ENCODE data around the gene RGMA.

The RGMA gene

DNA sequence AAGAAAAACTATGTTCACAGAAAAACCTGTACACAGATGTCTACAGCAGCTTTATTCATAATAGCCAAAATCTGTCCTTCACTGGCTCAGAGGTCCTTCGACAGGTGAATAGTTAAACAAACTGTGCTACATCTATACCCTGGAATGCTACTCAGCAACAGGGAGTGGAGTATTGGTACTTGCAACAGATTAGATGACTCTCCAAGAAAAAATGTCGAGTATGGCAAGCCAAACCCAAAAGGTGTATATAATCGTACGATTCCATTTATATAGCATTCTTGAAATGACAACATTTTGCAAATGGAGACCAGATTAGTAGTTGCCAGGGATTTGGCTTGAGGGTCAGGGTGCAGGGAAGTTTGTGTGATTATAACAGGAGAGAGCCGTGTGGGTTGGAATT is 22.4 kb upstream of the RGMA start:
- FAIRE-seq (no peak), DNase-seq (ENCODE audit: insufficient read length, low spot score) (no peak)
- TF ChIP-seq POLR2A (IDR thresholded peaks at IDR 0.05; ENCODE audit: low read depth, low read length), result no peak

- TF ChIP-seq POLR2A (IDR thresholded peaks at IDR 0.05; ENCODE audit: low read depth, low read length), result no peak
- DNase-seq (ENCODE audit: insufficient read length, low spot score) (no peak), FAIRE-seq (no peak)
Observed at GRCh38 chr15:93110502-93111040, 21.6 kb upstream of the RGMA start.

GRCh38 chr15:93109336-93110102 is 20.5 kb upstream of the RGMA start:
- DNase-seq (ENCODE audit: insufficient read length, low spot score) (no peak), FAIRE-seq (no peak)
- TF ChIP-seq POLR2A (IDR thresholded peaks at IDR 0.05; ENCODE audit: low read depth, low read length), result no peak

DNA sequence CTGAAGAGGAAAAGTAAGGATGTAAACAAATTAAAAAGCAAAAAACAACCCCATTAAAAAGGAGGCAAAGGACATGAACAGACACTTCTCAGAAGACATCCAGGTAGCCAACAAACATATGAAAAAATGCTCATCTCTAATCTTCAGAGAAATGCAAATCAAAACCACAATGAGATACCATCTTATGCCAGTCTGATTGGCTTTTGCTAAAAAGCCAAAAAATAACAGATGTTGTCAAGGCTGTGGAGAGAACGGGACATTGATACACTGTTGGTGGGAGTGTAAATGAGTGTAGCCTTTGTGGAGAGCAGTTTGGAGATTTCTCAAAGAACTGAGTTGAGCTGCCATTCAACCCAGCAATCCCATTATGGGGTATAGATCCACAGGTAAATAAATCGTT is 18.6 kb upstream of the RGMA start:
- no peak for FAIRE-seq
- no peak for TF ChIP-seq POLR2A (IDR thresholded peaks at IDR 0.05; ENCODE audit: low read depth, low read length)
- no peak for DNase-seq (ENCODE audit: insufficient read length, low spot score)

DNA sequence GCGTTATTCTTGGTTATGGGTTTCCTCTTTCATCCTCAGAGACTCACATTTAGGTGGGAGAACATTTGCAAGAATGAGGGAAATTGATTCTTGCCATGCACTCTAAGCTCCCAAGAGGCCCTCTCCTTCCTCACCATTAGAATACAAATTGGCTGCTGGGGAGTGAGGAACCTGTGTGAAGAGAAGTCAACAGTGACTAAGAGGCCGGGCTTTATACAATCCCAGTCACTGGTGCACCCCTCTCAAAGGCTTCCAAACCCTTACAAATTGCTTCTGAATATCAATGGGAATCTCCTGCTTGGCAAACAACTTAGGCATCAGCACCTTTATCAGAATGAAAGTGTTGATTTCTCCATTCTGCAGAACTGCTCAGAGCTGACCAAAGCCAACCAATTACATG is 16.5 kb upstream of the RGMA start:
- no peak for TF ChIP-seq POLR2A (IDR thresholded peaks at IDR 0.05; ENCODE audit: low read depth, low read length)
- DNase-seq (ENCODE audit: insufficient read length, low spot score) (no peak), FAIRE-seq (no peak)

GRCh38 chr15:93103823-93104222 is 14.8 kb upstream of the RGMA start:
- no peak for DNase-seq (ENCODE audit: insufficient read length, low spot score)
- TF ChIP-seq POLR2A (IDR thresholded peaks at IDR 0.05; ENCODE audit: low read depth, low read length), result no peak
- no peak for FAIRE-seq

DNA sequence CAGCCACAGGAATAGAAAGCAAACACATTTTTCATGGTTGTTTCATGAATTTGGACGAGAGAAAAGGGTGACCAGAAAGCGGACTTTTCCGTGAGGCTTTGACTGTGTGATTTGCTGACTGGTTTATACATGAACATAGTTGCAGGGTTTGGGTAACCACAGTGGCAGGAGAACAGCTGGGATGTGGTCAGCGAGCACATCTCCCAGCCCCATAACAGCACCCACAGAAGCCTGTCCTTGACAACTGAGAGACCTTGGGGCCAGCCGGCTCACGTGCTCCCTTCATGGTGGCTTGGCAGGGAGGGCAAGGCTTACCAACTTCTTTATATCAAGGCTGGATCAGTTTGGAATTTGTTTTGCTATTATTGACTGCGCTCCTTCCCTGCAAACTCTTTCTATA is 13.2 kb upstream of the RGMA start:
- DNase-seq (ENCODE audit: insufficient read length, low spot score) (no peak), FAIRE-seq (no peak)
- no peak for TF ChIP-seq POLR2A (IDR thresholded peaks at IDR 0.05; ENCODE audit: low read depth, low read length)

DNA sequence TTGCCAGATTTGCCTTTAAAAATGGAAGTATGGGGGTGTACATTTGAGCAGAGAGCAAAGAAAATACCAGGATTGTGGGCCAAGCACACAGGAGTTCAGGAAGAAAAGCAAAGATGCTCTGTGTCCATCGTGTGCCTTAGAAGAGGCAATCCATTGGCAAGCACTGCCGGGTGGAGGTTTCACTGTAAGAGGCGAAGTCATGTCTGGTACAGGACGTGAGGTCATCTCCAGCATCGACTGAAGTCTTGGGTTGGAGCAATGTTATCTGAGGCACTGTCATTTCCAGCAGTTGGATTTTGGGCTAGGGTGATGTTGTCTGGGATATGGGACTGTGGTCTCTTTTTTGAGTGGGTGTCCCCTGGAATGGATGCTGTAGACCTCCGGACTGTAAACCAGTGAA is 4.8 kb upstream of the RGMA start:
- FAIRE-seq (no peak), DNase-seq (ENCODE audit: insufficient read length, low spot score) (no peak)
- no peak for TF ChIP-seq POLR2A (IDR thresholded peaks at IDR 0.05; ENCODE audit: low read depth, low read length)

DNA sequence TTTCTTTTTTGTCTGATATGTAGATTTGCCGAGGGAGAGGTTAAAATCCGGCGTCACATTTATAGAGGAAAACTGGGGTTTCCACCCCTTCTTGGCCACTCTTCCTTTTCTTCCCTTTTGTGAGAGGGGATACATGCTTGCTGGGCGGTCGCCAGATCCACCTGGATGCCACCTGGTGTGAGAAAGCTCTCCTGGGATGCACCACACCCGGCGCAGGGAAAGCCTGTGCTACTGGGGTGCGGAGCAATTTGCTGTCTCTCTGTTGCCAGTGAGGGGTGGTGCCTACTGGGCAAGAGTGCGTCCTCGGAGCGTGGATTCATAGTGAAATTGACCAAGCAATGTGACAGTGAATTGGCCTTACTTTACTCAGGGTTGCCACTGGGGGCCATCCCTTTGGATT is 2.5 kb upstream of the RGMA start:
- DNase-seq (ENCODE audit: insufficient read length, low spot score) (no peak), FAIRE-seq (no peak)
- no peak for TF ChIP-seq POLR2A (IDR thresholded peaks at IDR 0.05; ENCODE audit: low read depth, low read length)

- no peak for FAIRE-seq
- TF ChIP-seq POLR2A (IDR thresholded peaks at IDR 0.05; ENCODE audit: low read depth, low read length), result no peak
- DNase-seq (ENCODE audit: insufficient read length, low spot score), result no peak
Observed at GRCh38 chr15:93089727-93090305, 805 bp upstream of the RGMA start.

DNA sequence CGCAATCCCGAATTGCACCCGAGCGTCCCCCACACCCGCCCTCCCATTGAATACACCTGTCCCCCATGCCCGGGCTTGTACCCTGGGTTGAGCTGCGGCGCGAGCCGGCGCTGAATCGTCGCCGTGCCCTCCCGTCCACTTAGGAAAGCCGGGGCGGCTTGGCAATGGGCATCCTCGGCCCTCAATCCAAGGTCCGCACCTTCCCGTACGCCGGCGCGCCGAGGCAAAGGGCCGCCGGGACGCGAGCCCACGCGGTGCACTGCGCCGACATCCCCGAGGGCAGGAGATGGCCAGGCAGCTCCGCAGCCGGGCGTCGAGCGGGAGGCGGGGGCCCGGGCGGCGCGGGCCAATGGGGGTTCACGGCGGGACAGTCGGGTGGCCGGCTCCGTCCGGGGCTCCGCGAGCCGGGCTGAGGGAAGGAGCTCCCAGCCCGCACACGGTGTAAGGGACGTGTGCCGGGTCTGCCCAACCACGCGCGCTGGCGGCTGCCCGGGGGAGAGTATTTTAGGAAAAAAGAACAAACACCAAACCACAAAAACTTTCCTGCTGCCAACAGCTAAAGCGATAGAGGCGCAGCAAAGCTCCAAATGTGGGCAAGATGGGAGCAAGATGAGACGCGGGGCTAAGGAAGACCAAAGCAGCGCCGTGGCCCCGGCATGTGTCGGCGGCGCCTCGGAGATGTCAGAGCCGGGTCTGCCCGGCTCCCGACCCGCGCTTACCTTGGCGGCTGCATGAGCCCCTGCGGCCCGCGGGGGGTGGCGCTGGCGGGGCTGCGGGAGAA is 621 bp downstream of the RGMA start:
- no peak for TF ChIP-seq POLR2A (IDR thresholded peaks at IDR 0.05; ENCODE audit: low read depth, low read length)
- DNase-seq (ENCODE audit: insufficient read length, low spot score) (no peak), FAIRE-seq (no peak)

- no peak for TF ChIP-seq POLR2A (IDR thresholded peaks at IDR 0.05; ENCODE audit: low read depth, low read length)
- FAIRE-seq, result no peak
- DNase-seq (ENCODE audit: insufficient read length, low spot score), result peak; percentile 61
Observed at GRCh38 chr15:93087825-93088199, 1.2 kb downstream of the RGMA start.

DNA sequence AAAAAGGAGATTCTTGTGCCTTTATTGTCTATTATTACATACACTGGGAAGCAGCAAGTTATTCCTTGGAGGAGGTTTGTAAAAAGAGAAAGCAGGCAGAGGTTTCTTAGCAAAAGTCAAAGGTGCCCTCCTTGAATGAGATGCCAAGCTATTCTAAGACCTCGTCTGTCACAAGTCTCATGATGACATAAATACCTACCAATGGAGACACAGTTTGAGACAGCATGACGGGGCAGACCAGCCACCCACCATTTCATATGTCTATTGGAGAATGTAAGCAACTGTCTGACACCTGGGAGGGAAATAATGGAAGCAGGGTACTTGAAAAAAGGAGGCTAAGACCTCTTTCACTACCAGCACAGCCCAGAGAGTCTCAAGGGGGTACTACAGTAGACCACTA is 2.2 kb downstream of the RGMA start:
- no peak for TF ChIP-seq POLR2A (IDR thresholded peaks at IDR 0.05; ENCODE audit: low read depth, low read length)
- FAIRE-seq (no peak), DNase-seq (ENCODE audit: insufficient read length, low spot score) (no peak)

- DNase-seq (ENCODE audit: insufficient read length, low spot score) (no peak), FAIRE-seq (no peak)
- TF ChIP-seq POLR2A (IDR thresholded peaks at IDR 0.05; ENCODE audit: low read depth, low read length), result no peak
Observed at GRCh38 chr15:93085692-93086091, 3.3 kb downstream of the RGMA start.
